ENCODE results near the gene PRKCE. TPM values are rescaled to one million over a fixed set of nuclear protein-coding genes. Genes with fewer than 3 reads are reported as not detected.

PRKCE gene
- polyA plus RNA-seq, 4 donors = 8.1 to 10.5 (median 9.3) TPM

GRCh38 chr2:45826460-45826859, 175.0 kb downstream of the PRKCE start:
- DNase-seq (ENCODE audit: low read depth in 4 of 4, low spot score in 3 of 4) = no peak

- no peak for DNase-seq (ENCODE audit: low read depth in 4 of 4, low spot score in 3 of 4)
Observed at GRCh38 chr2:45826884-45827635, 175.6 kb downstream of the PRKCE start.

GRCh38 chr2:45830322-45830721, 178.8 kb downstream of the PRKCE start:
- DNase-seq (ENCODE audit: low read depth in 4 of 4, low spot score in 3 of 4) = no peak

GRCh38 chr2:45833301-45833967, 182.0 kb downstream of the PRKCE start:
- DNase-seq (ENCODE audit: low read depth in 4 of 4, low spot score in 3 of 4) = no peak

- no peak for DNase-seq (ENCODE audit: low read depth in 4 of 4, low spot score in 3 of 4)
Observed at GRCh38 chr2:45833968-45834344, 182.5 kb downstream of the PRKCE start.

GRCh38 chr2:45834372-45834771, 182.9 kb downstream of the PRKCE start:
- no peak for DNase-seq (ENCODE audit: low read depth in 4 of 4, low spot score in 3 of 4)

GRCh38 chr2:45834858-45835257, 183.4 kb downstream of the PRKCE start:
- DNase-seq (ENCODE audit: low read depth in 4 of 4, low spot score in 3 of 4) = no peak

- no peak for DNase-seq (ENCODE audit: low read depth in 4 of 4, low spot score in 3 of 4)
Observed at GRCh38 chr2:45836316-45836715, 184.8 kb downstream of the PRKCE start.

GRCh38 chr2:45836740-45837139, 185.3 kb downstream of the PRKCE start:
- DNase-seq (ENCODE audit: low read depth in 4 of 4, low spot score in 3 of 4) = no peak

GRCh38 chr2:45837812-45838341, 186.4 kb downstream of the PRKCE start:
- no peak for DNase-seq (ENCODE audit: low read depth in 4 of 4, low spot score in 3 of 4)

GRCh38 chr2:45839508-45840251, 188.2 kb downstream of the PRKCE start:
- no peak for DNase-seq (ENCODE audit: low read depth in 4 of 4, low spot score in 3 of 4)

GRCh38 chr2:45840481-45840880, 189.0 kb downstream of the PRKCE start:
- no peak for DNase-seq (ENCODE audit: low read depth in 4 of 4, low spot score in 3 of 4)

GRCh38 chr2:45841752-45842407, 190.4 kb downstream of the PRKCE start:
- DNase-seq (ENCODE audit: low read depth in 4 of 4, low spot score in 3 of 4) = no peak

GRCh38 chr2:45843136-45843535, 191.7 kb downstream of the PRKCE start:
- no peak for DNase-seq (ENCODE audit: low read depth in 4 of 4, low spot score in 3 of 4)

GRCh38 chr2:45844796-45845457, 193.5 kb downstream of the PRKCE start:
- no peak for DNase-seq (ENCODE audit: low read depth in 4 of 4, low spot score in 3 of 4)

GRCh38 chr2:45845566-45845965, 194.1 kb downstream of the PRKCE start:
- DNase-seq (ENCODE audit: low read depth in 4 of 4, low spot score in 3 of 4) = no peak

GRCh38 chr2:45849491-45850283, 198.2 kb downstream of the PRKCE start:
- DNase-seq (ENCODE audit: low read depth in 4 of 4, low spot score in 3 of 4) = no peak

- no peak for DNase-seq (ENCODE audit: low read depth in 4 of 4, low spot score in 3 of 4)
Observed at GRCh38 chr2:45850558-45850957, 199.1 kb downstream of the PRKCE start.

GRCh38 chr2:45851111-45851510, 199.6 kb downstream of the PRKCE start:
- no peak for DNase-seq (ENCODE audit: low read depth in 4 of 4, low spot score in 3 of 4)
